ENCODE results near the gene TP63. TPM values are rescaled to one million over a fixed set of nuclear protein-coding genes. Genes with fewer than 3 reads are reported as not detected.

TP63 gene
- total RNA-seq, 1 donor from 2014 or later: 0.13 TPM

GRCh38 chr3:189830401-189830800 is 199.2 kb downstream of the TP63 start:
- no peaks in the 10 kb centered on the region for H3K36me3 ChIP-seq (ENCODE audit: control insufficient read depth, insufficient read depth, low read length)

DNA sequence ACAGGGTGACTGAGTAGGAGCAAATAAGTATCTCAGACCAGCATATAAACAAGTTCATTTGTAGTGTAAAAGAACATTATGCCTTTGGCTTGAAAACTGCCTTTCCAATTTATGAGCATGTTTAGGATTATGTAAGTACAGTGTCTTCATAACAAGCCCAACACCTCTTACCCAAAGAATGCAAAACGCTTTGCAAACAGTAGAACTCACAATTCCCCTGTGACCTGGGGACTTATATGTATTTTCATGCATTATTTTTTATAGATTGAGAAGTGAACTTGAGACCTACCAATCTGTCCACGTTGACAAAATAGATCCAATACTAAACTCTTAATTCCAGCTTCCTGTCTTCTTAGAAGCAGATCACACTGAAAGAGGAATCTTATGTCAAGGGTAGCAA is 202.1 kb downstream of the TP63 start:
- no peaks in the 10 kb centered on the region for H3K27me3 ChIP-seq (ENCODE audit: control insufficient read depth, insufficient read depth, low read length)
- DNase-seq (ENCODE audit: low read depth): no peak
- no peak overlapping the region for H3K4me3 ChIP-seq (ENCODE audit: low read depth, low read length)
- TF ChIP-seq, protein P1, sequence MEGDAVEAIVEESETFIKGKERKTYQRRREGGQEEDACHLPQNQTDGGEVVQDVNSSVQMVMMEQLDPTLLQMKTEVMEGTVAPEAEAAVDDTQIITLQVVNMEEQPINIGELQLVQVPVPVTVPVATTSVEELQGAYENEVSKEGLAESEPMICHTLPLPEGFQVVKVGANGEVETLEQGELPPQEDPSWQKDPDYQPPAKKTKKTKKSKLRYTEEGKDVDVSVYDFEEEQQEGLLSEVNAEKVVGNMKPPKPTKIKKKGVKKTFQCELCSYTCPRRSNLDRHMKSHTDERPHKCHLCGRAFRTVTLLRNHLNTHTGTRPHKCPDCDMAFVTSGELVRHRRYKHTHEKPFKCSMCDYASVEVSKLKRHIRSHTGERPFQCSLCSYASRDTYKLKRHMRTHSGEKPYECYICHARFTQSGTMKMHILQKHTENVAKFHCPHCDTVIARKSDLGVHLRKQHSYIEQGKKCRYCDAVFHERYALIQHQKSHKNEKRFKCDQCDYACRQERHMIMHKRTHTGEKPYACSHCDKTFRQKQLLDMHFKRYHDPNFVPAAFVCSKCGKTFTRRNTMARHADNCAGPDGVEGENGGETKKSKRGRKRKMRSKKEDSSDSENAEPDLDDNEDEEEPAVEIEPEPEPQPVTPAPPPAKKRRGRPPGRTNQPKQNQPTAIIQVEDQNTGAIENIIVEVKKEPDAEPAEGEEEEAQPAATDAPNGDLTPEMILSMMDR (IDR thresholded peaks at IDR 0.05; ENCODE audit: insufficient read depth, low read length, poor library complexity, severe bottlenecking): no peak
- no peaks in the 10 kb centered on the region for H3K36me3 ChIP-seq (ENCODE audit: control insufficient read depth, insufficient read depth, low read length)

More at GRCh38 chr3:189830401-189830800, 199.2 kb downstream of the TP63 start:
- TF ChIP-seq, protein P1 (IDR thresholded peaks at IDR 0.05; ENCODE audit: insufficient read depth, low read length, poor library complexity, severe bottlenecking): no peak
- Histone ChIP-seq H3K27me3 (ENCODE audit: control insufficient read depth, insufficient read depth, low read length) (no peaks in the 10 kb centered on the region), H3K4me3 (ENCODE audit: low read depth, low read length) (no peak overlapping the region)
- no peak for DNase-seq (ENCODE audit: low read depth)

DNA sequence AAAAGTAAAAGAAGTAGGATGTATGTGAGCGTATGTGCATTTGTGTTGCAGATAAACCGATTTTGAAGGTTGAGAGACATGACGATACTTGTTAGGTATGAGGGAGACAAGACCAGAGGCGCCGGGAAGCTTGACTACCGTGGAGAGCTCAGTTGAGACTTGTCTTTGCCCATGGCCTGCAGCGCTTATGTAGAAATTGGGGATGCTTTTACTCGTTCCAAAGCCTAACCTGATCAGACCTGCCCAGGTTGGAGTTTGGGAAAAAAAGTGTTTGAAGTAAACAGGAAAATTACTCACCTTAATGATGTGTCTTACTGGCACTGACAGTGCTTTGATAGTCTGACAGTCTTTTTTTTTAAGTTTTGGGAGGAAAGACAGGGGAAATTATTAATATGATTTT is 202.8 kb downstream of the TP63 start:
- Histone ChIP-seq H3K4me3 (ENCODE audit: low read depth, low read length) (no peak overlapping the region), H3K36me3 (ENCODE audit: control insufficient read depth, insufficient read depth, low read length) (no peaks in the 10 kb centered on the region), H3K27me3 (ENCODE audit: control insufficient read depth, insufficient read depth, low read length) (no peaks in the 10 kb centered on the region)
- TF ChIP-seq, protein P1 (IDR thresholded peaks at IDR 0.05; ENCODE audit: insufficient read depth, low read length, poor library complexity, severe bottlenecking): no peak
- no peak for DNase-seq (ENCODE audit: low read depth)

GRCh38 chr3:189834462-189834861 is 203.3 kb downstream of the TP63 start:
- H3K27me3 ChIP-seq (ENCODE audit: control insufficient read depth, insufficient read depth, low read length): no peaks in the 10 kb centered on the region
- TF ChIP-seq, protein P1 (IDR thresholded peaks at IDR 0.05; ENCODE audit: insufficient read depth, low read length, poor library complexity, severe bottlenecking): no peak
- no peak overlapping the region for H3K4me3 ChIP-seq (ENCODE audit: low read depth, low read length)
- no peak for DNase-seq (ENCODE audit: low read depth)
- H3K36me3 ChIP-seq (ENCODE audit: control insufficient read depth, insufficient read depth, low read length): no peaks in the 10 kb centered on the region

GRCh38 chr3:189836795-189837194 is 205.6 kb downstream of the TP63 start:
- TF ChIP-seq, protein P1 (IDR thresholded peaks at IDR 0.05; ENCODE audit: insufficient read depth, low read length, poor library complexity, severe bottlenecking): no peak
- Histone ChIP-seq H3K27me3 (ENCODE audit: control insufficient read depth, insufficient read depth, low read length) (no peaks in the 10 kb centered on the region), H3K36me3 (ENCODE audit: control insufficient read depth, insufficient read depth, low read length) (no peaks in the 10 kb centered on the region), H3K4me3 (ENCODE audit: low read depth, low read length) (no peak overlapping the region)
- DNase-seq (ENCODE audit: low read depth): no peak

GRCh38 chr3:189838291-189838690 is 207.1 kb downstream of the TP63 start:
- Histone ChIP-seq H3K36me3 (ENCODE audit: control insufficient read depth, insufficient read depth, low read length) (no peaks in the 10 kb centered on the region), H3K27me3 (ENCODE audit: control insufficient read depth, insufficient read depth, low read length) (no peaks in the 10 kb centered on the region), H3K4me3 (ENCODE audit: low read depth, low read length) (no peak overlapping the region)
- DNase-seq (ENCODE audit: low read depth): no peak
- TF ChIP-seq, protein P1 (IDR thresholded peaks at IDR 0.05; ENCODE audit: insufficient read depth, low read length, poor library complexity, severe bottlenecking): no peak

All from kidney epithelial cell (primary cell).